MV-4-11 (cell line): ENCODE measurements around the gene OR5A2.
"Not testable (repeated sequence)": the region's sequence is repeated elsewhere in the genome, so short reads cannot be mapped to it uniquely, and the experiment has no call there.

Experiments
- DNase-seq: peaks from one replicate; lab custom pipeline; 2025; lab: John Stamatoyannopoulos, UW

OR5A2 gene

DNA sequence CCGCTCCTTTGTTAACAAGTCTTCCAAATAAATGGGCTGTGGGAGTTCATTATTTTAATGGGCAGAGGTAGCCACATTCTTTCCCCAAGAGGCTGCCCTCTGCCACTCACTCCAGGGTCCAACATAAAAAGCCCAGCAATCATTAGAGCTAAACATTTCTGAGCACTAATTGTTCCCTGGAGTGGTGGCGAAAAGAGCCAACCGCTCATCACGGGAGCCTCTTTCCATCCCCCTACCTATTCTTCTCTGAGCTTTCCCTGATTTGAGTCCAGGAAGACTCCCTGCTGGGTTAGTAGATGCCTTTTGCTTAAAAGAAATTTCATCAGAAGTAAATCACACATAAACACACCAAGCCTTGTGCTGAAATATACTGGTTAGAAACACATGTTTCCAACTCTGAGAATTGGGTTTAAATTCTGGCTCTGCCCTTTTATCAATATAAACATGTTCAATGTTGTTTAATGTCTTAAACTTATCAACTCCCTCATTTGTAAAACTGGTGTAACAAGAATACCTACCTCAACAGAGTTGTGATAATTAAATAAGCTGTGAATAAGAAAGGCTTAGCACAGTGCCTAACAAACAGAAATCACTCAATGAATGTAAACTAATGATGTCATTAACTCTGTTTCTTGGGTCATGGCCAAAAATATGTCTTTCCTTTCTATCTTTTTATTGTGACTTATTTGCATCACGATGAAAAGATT, at the start of gene OR5A2:
OR5A2 (minus strand) TSS at position 53 of the 707 bp plus-strand sequence. CDS start 3,460 bp downstream, outside the sequence.
- no peak for DNase-seq

- no peak for DNase-seq
Measured at GRCh38 chr11:59475176-59475575, 49.0 kb upstream of the OR5A2 start.

- DNase-seq = no peak
Measured at GRCh38 chr11:59473015-59473414, 46.8 kb upstream of the OR5A2 start, which contains the start of gene OR4D10. Gene OR4D10, plus strand, starts transcription at chr11:59473315. Its CDS starts 4,115 bp downstream, at chr11:59477430.

- no peak for DNase-seq
Measured at GRCh38 chr11:59463190-59463641, 37.0 kb upstream of the OR5A2 start.

- no peak for DNase-seq
Measured at GRCh38 chr11:59459916-59460315, 33.7 kb upstream of the OR5A2 start.

DNA sequence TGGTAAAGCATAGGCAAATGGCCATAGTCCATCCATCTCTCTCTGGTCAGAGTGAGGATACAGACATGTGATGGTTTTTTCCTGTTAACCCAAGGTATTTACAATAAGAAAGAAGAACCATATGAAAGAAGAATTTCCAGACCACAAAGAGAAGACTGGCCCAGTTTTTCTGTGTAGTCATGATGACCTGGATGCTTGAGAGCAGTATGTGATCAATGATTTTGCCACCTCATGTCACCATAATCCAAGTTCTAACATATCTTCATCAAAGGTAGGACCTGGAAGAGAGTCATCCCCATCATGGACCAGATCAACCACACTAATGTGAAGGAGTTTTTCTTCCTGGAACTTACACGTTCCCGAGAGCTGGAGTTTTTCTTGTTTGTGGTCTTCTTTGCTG, 30.4 kb upstream of the OR5A2 start, which contains the start of gene OR4D6:
OR4D6 (plus strand) TSS at position 301 of the 400 bp plus-strand sequence; CDS start at position 301, 0 bp downstream.
- DNase-seq = no peak

GRCh38 chr11:59448484-59448883, 22.3 kb upstream of the OR5A2 start:
- no peak for DNase-seq

- not testable (repeated sequence) for DNase-seq
Measured at GRCh38 chr11:59445624-59446023, 19.4 kb upstream of the OR5A2 start.

GRCh38 chr11:59437770-59438169, 11.6 kb upstream of the OR5A2 start:
- DNase-seq = no peak

DNA sequence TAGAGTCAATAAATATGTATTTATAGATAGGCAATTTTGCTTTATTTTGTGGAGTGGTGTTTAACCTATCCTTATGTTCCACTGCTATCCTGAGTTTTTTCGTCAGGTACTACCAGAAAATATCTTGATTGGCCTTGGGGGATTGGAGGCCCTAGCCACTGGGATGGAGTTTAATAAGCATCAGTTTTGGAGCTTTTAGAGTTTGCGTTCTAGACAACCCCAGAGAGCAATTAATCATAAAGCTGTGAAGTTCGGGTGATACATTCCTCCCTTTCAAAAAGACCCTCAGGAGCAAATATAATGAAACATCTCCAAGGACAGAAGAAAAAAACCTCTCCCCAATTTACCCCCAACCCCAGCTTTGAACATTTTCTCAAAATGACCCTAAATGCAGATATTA, 10.0 kb upstream of the OR5A2 start, which contains the start of gene OR5A1:
OR5A1 (plus strand) TSS at position 301 of the 400 bp plus-strand sequence. CDS start 6,700 bp downstream, outside the sequence.
- no peak for DNase-seq

DNA sequence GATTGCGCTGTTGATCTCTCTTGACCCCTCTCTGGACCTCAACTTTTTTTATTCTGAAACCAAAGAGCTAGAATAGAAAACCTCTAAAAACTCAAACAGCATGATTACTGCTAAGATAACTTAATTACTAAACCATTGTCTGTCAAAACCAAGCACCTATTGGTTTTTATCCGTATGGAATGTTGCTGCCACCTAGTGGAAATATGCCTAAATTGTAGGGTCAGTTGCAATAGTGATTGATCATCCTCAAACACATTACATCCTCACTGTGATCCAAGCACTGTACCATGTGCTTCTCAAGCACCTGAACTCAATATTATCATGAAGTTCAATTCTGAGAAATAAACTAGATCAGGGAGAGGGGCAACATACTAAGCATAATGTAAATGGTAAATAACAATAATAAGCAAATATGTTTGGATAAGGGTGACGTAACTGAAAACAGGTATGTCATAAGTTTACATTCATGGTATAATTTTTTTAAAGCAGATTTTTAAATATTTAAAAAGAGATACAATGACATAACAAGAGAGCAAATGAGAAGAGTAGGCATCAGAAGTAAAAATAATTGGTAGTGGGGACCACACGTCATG, 3.8 kb upstream of the OR5A2 start:
- DNase-seq = peak; percentile 60

DNA sequence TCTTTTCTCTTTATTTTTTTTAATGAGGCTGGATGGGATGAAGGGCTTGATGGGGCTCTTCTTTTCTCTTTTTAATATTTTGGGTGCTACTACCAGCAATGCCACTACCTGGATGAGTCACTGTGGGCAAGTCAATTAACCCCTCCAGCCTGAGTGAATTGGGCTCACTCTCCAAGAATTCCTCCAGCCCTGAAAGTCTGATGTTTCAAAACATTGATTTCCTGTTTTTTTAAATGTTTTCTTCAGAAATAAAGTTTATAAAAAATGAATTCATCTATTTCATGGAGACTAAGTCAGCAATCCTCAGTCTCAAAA, 812 bp upstream of the OR5A2 start:
- no peak for DNase-seq

GRCh38 chr11:59425131-59425530, 1.1 kb downstream of the OR5A2 start:
- no peak for DNase-seq

GRCh38 chr11:59423835-59424234, 2.4 kb downstream of the OR5A2 start:
- DNase-seq = peak; percentile 50

- no peak for DNase-seq
Measured at GRCh38 chr11:59418156-59418555, 8.1 kb downstream of the OR5A2 start.

GRCh38 chr11:59417023-59417422, 9.2 kb downstream of the OR5A2 start:
- DNase-seq = peak; percentile 39

GRCh38 chr11:59416613-59417012, 9.6 kb downstream of the OR5A2 start:
- DNase-seq = peak; percentile 31

DNA sequence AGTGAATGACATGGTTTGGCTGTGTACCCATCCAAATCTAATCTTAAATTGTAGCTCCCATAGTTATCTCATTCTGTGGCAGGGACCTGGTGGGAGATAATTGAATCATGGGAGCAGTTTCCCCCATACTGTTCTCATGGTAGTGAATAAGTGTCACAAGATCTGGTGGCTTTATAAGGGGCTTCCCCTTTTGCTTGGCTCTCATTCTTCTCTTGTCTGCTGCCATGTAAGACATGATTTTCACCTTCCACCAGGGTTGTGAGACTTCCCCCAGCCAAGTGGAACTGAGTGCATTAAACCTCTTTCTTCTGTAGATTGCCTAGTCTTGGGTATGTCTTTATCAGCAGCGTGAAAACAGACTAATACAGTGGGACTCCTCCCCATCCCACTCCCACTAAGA, 11.1 kb downstream of the OR5A2 start:
- DNase-seq = peak; percentile 49

DNA sequence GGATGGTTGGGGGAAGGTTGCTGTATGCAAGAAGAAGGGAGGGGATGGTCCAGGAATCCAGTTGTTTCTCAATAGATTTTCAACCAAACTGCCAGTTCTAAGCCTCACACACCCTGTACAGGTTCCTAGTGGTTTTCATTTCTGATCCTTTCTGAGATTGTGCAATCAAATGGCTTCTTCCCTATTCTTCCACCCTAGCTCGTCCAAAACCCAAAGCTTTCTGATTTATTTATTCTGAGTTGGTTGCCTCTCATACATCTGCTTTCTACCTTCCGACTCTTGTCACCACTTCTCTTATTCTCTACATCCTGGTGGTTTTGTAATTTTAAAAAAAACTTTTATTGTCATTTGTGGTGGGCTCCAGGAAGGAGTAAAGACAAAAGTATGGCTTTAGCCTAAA, 12.6 kb downstream of the OR5A2 start:
- peak; percentile 98 for DNase-seq

DNA sequence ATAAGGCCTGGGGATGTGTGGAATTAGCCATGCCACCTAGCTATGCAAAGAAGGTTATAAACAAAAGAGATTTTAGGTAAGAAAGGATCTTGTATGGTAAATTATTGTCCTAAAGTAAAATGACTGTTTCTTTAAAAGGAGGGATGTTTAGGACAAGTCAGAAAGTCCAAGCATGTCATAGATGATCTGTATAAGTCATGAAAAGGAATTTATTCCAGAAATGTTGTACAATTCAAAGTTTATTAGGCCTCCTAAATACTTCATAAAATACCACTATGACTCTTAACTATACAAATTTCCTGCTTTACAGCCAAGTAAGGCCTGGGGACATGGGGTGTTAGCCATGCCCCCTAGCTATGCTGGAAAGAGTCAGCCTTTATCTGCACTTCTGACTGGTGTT, 22.7 kb downstream of the OR5A2 start:
- DNase-seq = no peak

DNA sequence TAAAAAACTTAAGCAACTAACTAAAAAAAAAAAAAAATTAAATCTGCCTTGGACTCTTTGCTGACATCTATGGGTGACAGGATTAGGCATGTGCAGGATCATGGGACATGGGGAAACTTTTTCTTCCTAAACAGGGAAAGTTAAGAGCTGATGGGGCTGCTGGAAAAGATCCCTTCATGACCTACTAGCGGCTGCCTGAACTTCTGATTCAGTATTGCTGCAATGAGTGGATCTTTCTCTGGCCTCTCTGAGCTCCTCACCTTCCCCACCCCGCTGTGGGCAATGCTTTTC, 25.0 kb downstream of the OR5A2 start:
- DNase-seq = no peak

DNA sequence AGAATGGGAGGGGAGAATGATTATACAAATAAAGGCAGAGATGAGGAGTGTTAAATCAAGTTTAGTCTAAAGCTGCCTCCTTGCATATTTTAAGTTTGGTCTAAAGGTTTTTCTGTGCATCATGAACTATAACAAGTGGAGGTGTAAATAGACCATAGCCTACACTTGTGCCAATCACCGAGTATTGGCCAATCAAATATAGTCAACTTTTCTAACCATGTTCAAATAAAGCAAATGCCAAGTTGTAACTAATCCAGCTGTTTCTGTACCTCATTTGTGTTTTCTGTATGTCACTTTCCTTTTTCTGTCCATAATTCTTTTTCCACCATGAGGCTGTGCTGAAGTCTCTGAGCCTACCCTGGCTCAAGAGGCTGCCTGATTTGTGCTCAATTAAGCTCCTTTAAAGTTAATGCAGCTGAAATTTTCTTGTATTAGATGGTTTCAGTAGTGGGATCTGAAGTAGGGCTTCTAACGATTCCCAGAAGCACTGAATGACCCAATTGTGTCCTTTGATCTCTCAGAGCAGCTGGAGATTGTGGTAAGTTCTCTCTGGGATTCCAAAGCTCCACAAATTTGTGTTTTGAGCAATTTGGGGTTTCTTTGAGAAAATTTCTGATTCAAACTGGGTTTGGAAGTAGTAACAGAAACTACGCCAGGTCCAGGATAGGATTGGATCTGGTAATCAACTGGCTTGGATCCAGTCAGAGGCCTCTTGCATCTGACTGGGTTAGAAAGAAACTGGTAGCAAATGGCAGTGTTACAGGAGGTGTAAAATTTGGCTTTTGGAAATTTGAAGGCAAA, 25.6 kb downstream of the OR5A2 start:
- DNase-seq = no peak

DNA sequence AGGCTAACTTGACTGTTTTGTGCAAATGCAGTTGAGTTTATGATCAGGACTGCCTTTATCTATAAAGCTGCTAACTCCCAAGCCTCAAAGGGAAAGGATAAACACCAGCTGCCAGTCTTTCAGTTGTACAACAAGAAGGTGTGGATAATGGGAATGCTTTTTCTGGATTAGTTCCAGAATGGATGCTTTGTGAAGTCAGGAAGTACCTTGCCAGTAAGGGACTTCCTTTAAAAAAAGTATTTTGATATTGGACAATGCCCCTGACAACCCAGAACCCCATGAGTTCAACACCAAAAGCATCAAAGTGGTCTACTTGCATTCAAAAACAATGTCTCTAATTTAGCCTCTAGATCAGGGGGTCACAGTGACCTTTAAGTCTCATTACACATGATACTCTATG, 32.0 kb downstream of the OR5A2 start:
- no peak for DNase-seq
